ENCODE data around the gene SLC35D2. TPM values are rescaled to one million over a fixed set of nuclear protein-coding genes. Genes with fewer than 3 reads are reported as not detected.

SLC35D2 gene
- total and polyA plus RNA-seq, 2 donors (not counting 1 experiment from before 2014, with no cell fraction given) = 27.2 to 34.7 TPM

DNA sequence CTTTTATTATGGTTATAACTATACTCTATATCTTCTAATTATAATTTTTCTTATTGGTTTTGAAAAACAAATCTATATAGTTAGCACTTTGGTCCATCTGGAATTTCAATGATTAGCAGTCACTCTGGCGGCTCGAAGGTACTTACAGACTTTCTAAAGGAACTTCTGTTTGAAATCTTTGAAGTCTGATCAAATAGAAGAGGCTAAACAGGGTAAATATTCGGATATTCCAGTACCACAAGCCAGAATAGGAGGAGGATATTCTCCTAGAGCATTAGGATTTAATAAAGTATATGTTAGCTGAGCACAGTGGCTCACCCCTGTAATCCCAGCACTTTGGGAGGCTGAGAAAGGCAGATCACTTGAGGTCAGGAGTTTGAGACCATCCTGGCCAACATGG, 42.8 kb downstream of the SLC35D2 start:
- H3K9ac ChIP-seq (ENCODE audit: insufficient read depth, low read length) = no peak overlapping the region
- H3K4me3 ChIP-seq (replicated peaks in 1 of 4; ENCODE audit: control extremely low read depth in 1 of 4, insufficient read depth in 1 of 4, low read depth in 3 of 4, low read length in 4 of 4) = no peak overlapping the region
- H3K9me3 ChIP-seq (ENCODE audit: control insufficient read depth, insufficient read depth, low read depth, low read length) = no peaks in the 10 kb centered on the region
- H2AFZ ChIP-seq (ENCODE audit: low read length) = no peak overlapping the region
- H3K4me2 ChIP-seq (ENCODE audit: extremely low read depth, insufficient read depth, low read length) = no peak overlapping the region
- no peak for DNase-seq (ENCODE audit: low read depth in 2 of 2)
- H4K20me1 ChIP-seq (ENCODE audit: control insufficient read depth, extremely low read depth, insufficient read depth, low read length) = no peaks in the 10 kb centered on the region
- H3K27ac ChIP-seq (ENCODE audit: insufficient read depth, low read length) = no peak overlapping the region
- H3K79me2 ChIP-seq (ENCODE audit: control insufficient read depth, insufficient read depth, low read length) = no peaks in the 10 kb centered on the region
- peaks cover 16% of the 10 kb centered on the region for H3K4me1 ChIP-seq (ENCODE audit: control insufficient read depth, extremely low read depth, insufficient read depth, low read length)
- H3K36me3 ChIP-seq (ENCODE audit: control insufficient read depth, insufficient read depth, low read length) = no peaks in the 10 kb centered on the region
- TF ChIP-seq, protein P1, sequence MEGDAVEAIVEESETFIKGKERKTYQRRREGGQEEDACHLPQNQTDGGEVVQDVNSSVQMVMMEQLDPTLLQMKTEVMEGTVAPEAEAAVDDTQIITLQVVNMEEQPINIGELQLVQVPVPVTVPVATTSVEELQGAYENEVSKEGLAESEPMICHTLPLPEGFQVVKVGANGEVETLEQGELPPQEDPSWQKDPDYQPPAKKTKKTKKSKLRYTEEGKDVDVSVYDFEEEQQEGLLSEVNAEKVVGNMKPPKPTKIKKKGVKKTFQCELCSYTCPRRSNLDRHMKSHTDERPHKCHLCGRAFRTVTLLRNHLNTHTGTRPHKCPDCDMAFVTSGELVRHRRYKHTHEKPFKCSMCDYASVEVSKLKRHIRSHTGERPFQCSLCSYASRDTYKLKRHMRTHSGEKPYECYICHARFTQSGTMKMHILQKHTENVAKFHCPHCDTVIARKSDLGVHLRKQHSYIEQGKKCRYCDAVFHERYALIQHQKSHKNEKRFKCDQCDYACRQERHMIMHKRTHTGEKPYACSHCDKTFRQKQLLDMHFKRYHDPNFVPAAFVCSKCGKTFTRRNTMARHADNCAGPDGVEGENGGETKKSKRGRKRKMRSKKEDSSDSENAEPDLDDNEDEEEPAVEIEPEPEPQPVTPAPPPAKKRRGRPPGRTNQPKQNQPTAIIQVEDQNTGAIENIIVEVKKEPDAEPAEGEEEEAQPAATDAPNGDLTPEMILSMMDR (conservative IDR thresholded peaks at IDR 0.05 in 1 of 2, IDR thresholded peaks at IDR 0.05 in 1 of 2; ENCODE audit: low read depth in 1 of 2, low read length in 2 of 2) = no peak
- TF ChIP-seq EZH2 (IDR thresholded peaks at IDR 0.05; ENCODE audit: low read length, missing control alignments) = no peak
- no peaks in the 10 kb centered on the region for H3K27me3 ChIP-seq (ENCODE audit: control insufficient read depth, insufficient read depth, low read length)

DNA sequence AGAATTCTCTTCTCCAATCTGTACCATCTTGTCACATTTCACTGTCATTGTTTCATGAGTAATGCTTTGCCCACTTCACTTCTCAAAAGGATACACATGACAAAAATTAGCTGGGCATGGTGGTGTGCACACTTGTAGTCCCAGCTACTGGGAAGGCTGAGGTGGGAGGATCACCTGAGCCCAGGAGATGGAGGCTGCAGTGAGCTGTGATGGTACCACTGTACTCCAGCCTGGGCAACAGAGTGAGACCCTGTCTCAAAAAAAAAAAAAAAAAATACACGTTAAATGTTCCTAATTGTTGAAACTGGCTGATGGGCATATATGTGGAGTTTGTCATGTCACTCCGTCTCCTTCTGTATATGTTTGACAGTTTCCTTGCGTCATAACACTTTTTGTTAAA, 45.2 kb downstream of the SLC35D2 start:
- H3K4me2 ChIP-seq (ENCODE audit: extremely low read depth, insufficient read depth, low read length) = no peak overlapping the region
- no peak for DNase-seq (ENCODE audit: low read depth in 2 of 2)
- no peaks in the 10 kb centered on the region for H3K36me3 ChIP-seq (ENCODE audit: control insufficient read depth, insufficient read depth, low read length)
- H3K9ac ChIP-seq (ENCODE audit: insufficient read depth, low read length) = no peak overlapping the region
- H3K9me3 ChIP-seq (ENCODE audit: control insufficient read depth, insufficient read depth, low read depth, low read length) = no peaks in the 10 kb centered on the region
- H3K27me3 ChIP-seq (ENCODE audit: control insufficient read depth, insufficient read depth, low read length) = no peaks in the 10 kb centered on the region
- H4K20me1 ChIP-seq (ENCODE audit: control insufficient read depth, extremely low read depth, insufficient read depth, low read length) = no peaks in the 10 kb centered on the region
- no peaks in the 10 kb centered on the region for H3K79me2 ChIP-seq (ENCODE audit: control insufficient read depth, insufficient read depth, low read length)
- no peak overlapping the region for H3K27ac ChIP-seq (ENCODE audit: insufficient read depth, low read length)
- H3K4me3 ChIP-seq (replicated peaks in 1 of 4; ENCODE audit: control extremely low read depth in 1 of 4, insufficient read depth in 1 of 4, low read depth in 3 of 4, low read length in 4 of 4) = no peak overlapping the region
- H2AFZ ChIP-seq (ENCODE audit: low read length) = no peak overlapping the region
- H3K4me1 ChIP-seq (ENCODE audit: control insufficient read depth, extremely low read depth, insufficient read depth, low read length) = peaks cover 10% of the 10 kb centered on the region
- no peak for TF ChIP-seq EZH2 (IDR thresholded peaks at IDR 0.05; ENCODE audit: low read length, missing control alignments)
- TF ChIP-seq, protein P1 (conservative IDR thresholded peaks at IDR 0.05 in 1 of 2, IDR thresholded peaks at IDR 0.05 in 1 of 2; ENCODE audit: low read depth in 1 of 2, low read length in 2 of 2) = no peak

GRCh38 chr9:96333958-96334357, 49.6 kb downstream of the SLC35D2 start:
- H3K79me2 ChIP-seq (ENCODE audit: control insufficient read depth, insufficient read depth, low read length) = no peaks in the 10 kb centered on the region
- no peak for DNase-seq (ENCODE audit: low read depth in 2 of 2)
- no peak overlapping the region for H3K9ac ChIP-seq (ENCODE audit: insufficient read depth, low read length)
- no peaks in the 10 kb centered on the region for H3K27me3 ChIP-seq (ENCODE audit: control insufficient read depth, insufficient read depth, low read length)
- no peak overlapping the region for H3K27ac ChIP-seq (ENCODE audit: insufficient read depth, low read length)
- H3K4me1 ChIP-seq (ENCODE audit: control insufficient read depth, extremely low read depth, insufficient read depth, low read length) = peaks cover under 1% of the 10 kb centered on the region
- no peak overlapping the region for H3K4me3 ChIP-seq (replicated peaks in 1 of 4; ENCODE audit: control extremely low read depth in 1 of 4, insufficient read depth in 1 of 4, low read depth in 3 of 4, low read length in 4 of 4)
- no peaks in the 10 kb centered on the region for H4K20me1 ChIP-seq (ENCODE audit: control insufficient read depth, extremely low read depth, insufficient read depth, low read length)
- TF ChIP-seq, protein P1 (conservative IDR thresholded peaks at IDR 0.05 in 1 of 2, IDR thresholded peaks at IDR 0.05 in 1 of 2; ENCODE audit: low read depth in 1 of 2, low read length in 2 of 2) = no peak
- TF ChIP-seq EZH2 (IDR thresholded peaks at IDR 0.05; ENCODE audit: low read length, missing control alignments) = no peak
- H2AFZ ChIP-seq (ENCODE audit: low read length) = no peak overlapping the region
- no peak overlapping the region for H3K4me2 ChIP-seq (ENCODE audit: extremely low read depth, insufficient read depth, low read length)
- H3K9me3 ChIP-seq (ENCODE audit: control insufficient read depth, insufficient read depth, low read depth, low read length) = no peaks in the 10 kb centered on the region
- H3K36me3 ChIP-seq (ENCODE audit: control insufficient read depth, insufficient read depth, low read length) = no peaks in the 10 kb centered on the region
